ENCODE measurements around the gene WDR7. TPM values are rescaled to one million over a fixed set of nuclear protein-coding genes. Genes with fewer than 3 reads are reported as not detected.

WDR7 gene
- total RNA-seq, 1 experiment from 2014 or later: 7.8 TPM

DNA sequence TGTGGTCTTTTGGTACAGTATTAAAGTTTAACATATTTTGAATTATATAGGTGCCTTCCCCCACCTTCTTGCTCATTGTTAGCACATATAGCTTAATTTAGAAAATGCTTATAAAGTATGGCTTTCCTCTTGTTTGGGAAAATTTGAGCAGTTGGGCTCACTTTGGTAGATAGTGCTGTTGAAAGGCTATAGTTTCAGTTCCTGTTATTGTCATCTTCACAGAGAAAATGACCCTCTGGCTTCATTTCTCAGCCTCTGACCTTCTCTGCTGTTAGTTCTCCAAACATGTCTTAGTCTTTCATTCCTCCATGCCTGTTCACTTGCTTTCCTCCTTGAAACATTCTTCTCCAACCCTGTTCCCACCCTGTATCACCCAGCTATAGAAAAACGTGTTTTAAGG, 200.6 kb downstream of the WDR7 start:
- no peak for DNase-seq
- Histone ChIP-seq H3K4me1 (no peaks in the 10 kb centered on the region), H3K4me3 (ENCODE audit: low read depth, low read length) (no peak overlapping the region), H3K9me3 (no peaks in the 10 kb centered on the region), H3K36me3 (ENCODE audit: control insufficient read depth, insufficient read depth, low read length) (no peaks in the 10 kb centered on the region), H3K27me3 (replicated peaks; ENCODE audit: control insufficient read depth, insufficient read depth, low read length) (no peaks in the 10 kb centered on the region)
- no TSS peak for BruUV-seq (replicated peaks)
- Mint-ChIP-seq H3K27ac (ENCODE audit: unreplicated experiment) (no peak overlapping the region), H3K4me1 (ENCODE audit: low read depth, unreplicated experiment) (no peaks in the 10 kb centered on the region), H3K36me3 (ENCODE audit: insufficient read depth, unreplicated experiment) (no peaks in the 10 kb centered on the region), H3K9me3 (ENCODE audit: unreplicated experiment) (no peaks in the 10 kb centered on the region), H3K27me3 (ENCODE audit: insufficient read depth, unreplicated experiment) (no peaks in the 10 kb centered on the region), H3K4me3 (ENCODE audit: unreplicated experiment) (no peak overlapping the region)
- ChIA-PET POLR2A (no interaction called here), CTCF (no interaction called here)
- intact Hi-C loops (cut with micrococcal nuclease; ENCODE audit: unreplicated experiment): no loop called here
- TF ChIP-seq, protein P1, sequence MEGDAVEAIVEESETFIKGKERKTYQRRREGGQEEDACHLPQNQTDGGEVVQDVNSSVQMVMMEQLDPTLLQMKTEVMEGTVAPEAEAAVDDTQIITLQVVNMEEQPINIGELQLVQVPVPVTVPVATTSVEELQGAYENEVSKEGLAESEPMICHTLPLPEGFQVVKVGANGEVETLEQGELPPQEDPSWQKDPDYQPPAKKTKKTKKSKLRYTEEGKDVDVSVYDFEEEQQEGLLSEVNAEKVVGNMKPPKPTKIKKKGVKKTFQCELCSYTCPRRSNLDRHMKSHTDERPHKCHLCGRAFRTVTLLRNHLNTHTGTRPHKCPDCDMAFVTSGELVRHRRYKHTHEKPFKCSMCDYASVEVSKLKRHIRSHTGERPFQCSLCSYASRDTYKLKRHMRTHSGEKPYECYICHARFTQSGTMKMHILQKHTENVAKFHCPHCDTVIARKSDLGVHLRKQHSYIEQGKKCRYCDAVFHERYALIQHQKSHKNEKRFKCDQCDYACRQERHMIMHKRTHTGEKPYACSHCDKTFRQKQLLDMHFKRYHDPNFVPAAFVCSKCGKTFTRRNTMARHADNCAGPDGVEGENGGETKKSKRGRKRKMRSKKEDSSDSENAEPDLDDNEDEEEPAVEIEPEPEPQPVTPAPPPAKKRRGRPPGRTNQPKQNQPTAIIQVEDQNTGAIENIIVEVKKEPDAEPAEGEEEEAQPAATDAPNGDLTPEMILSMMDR (IDR thresholded peaks at IDR 0.05; ENCODE audit: insufficient read depth in 1 of 2, low read depth in 1 of 2, low read length in 1 of 2, severe bottlenecking in 1 of 2, unreplicated experiment in 1 of 2): no peak

- intact Hi-C loops (cut with micrococcal nuclease; ENCODE audit: unreplicated experiment): no loop called here
- no TSS peak for BruUV-seq (replicated peaks)
- H3K36me3 Mint-ChIP-seq (ENCODE audit: insufficient read depth, unreplicated experiment): no peaks in the 10 kb centered on the region
- H3K4me1 Mint-ChIP-seq (ENCODE audit: low read depth, unreplicated experiment): no peaks in the 10 kb centered on the region
- H3K9me3 Mint-ChIP-seq (ENCODE audit: unreplicated experiment): no peaks in the 10 kb centered on the region
- H3K4me3 Mint-ChIP-seq (ENCODE audit: unreplicated experiment): no peak overlapping the region
- no peak for DNase-seq
- Histone ChIP-seq H3K4me1 (no peaks in the 10 kb centered on the region), H3K9me3 (no peaks in the 10 kb centered on the region), H3K27me3 (replicated peaks; ENCODE audit: control insufficient read depth, insufficient read depth, low read length) (no peaks in the 10 kb centered on the region), H3K36me3 (ENCODE audit: control insufficient read depth, insufficient read depth, low read length) (no peaks in the 10 kb centered on the region), H3K4me3 (ENCODE audit: low read depth, low read length) (no peak overlapping the region)
- TF ChIP-seq, protein P1 (IDR thresholded peaks at IDR 0.05; ENCODE audit: insufficient read depth in 1 of 2, low read depth in 1 of 2, low read length in 1 of 2, severe bottlenecking in 1 of 2, unreplicated experiment in 1 of 2): no peak
- no peak overlapping the region for H3K27ac Mint-ChIP-seq (ENCODE audit: unreplicated experiment)
- POLR2A ChIA-PET: no interaction called here
- CTCF ChIA-PET: no interaction called here
- no peaks in the 10 kb centered on the region for H3K27me3 Mint-ChIP-seq (ENCODE audit: insufficient read depth, unreplicated experiment)
Observed at GRCh38 chr18:56853961-56854360, 202.8 kb downstream of the WDR7 start.

DNA sequence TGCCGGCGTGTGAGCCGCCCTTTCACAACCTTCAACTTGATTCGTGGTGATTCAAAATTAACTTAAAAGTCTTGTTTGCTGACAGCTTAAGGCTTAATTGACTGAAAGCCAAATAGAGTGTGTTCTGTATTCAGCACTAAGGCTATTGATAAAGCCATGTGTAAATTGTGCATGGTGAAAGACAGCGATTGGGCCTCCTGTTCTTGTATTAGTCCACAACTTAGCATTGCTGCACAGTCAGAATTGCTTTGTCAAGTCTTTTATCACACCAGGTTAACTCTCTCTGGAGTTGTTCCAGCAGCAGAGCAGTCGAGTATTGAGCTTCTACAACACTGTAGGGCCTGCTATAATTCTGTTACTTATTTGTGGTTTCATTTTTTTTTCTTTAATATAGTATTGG, 210.1 kb downstream of the WDR7 start:
- no peaks in the 10 kb centered on the region for H3K9me3 Mint-ChIP-seq (ENCODE audit: unreplicated experiment)
- ChIA-PET POLR2A (no interaction called here), CTCF (no interaction called here)
- no TSS peak for BruUV-seq (replicated peaks)
- H3K27me3 ChIP-seq (replicated peaks; ENCODE audit: control insufficient read depth, insufficient read depth, low read length): no peaks in the 10 kb centered on the region
- H3K27ac Mint-ChIP-seq (ENCODE audit: unreplicated experiment): no peak overlapping the region
- no peaks in the 10 kb centered on the region for H3K4me1 Mint-ChIP-seq (ENCODE audit: low read depth, unreplicated experiment)
- intact Hi-C loops (cut with micrococcal nuclease; ENCODE audit: unreplicated experiment): no loop called here
- DNase-seq: no peak
- H3K36me3 Mint-ChIP-seq (ENCODE audit: insufficient read depth, unreplicated experiment): no peaks in the 10 kb centered on the region
- TF ChIP-seq, protein P1 (IDR thresholded peaks at IDR 0.05; ENCODE audit: insufficient read depth in 1 of 2, low read depth in 1 of 2, low read length in 1 of 2, severe bottlenecking in 1 of 2, unreplicated experiment in 1 of 2): no peak
- no peaks in the 10 kb centered on the region for H3K4me1 ChIP-seq
- no peaks in the 10 kb centered on the region for H3K27me3 Mint-ChIP-seq (ENCODE audit: insufficient read depth, unreplicated experiment)
- no peak overlapping the region for H3K4me3 ChIP-seq (ENCODE audit: low read depth, low read length)
- no peak overlapping the region for H3K4me3 Mint-ChIP-seq (ENCODE audit: unreplicated experiment)
- H3K36me3 ChIP-seq (ENCODE audit: control insufficient read depth, insufficient read depth, low read length): no peaks in the 10 kb centered on the region
- no peaks in the 10 kb centered on the region for H3K9me3 ChIP-seq
